Stimulated activated CD4-positive, alpha-beta T cell treated with anti-CD3 and anti-CD28 coated beads, Interleukin-4, amount 100 ng/mL, for 24 hours (primary cell): ENCODE measurements around the gene COLEC12.

Source experiments
- DNase-seq: peaks from one replicate; pipeline ENCODE4 v3.0.0-alpha.2; 2020

Gene COLEC12

GRCh38 chr18:434410-434809, 66.1 kb downstream of the COLEC12 start:
- no peak for DNase-seq

- DNase-seq: no peak
These were observed 66.5 kb downstream of the COLEC12 start for GRCh38 chr18:433960-434359.

- no peak for DNase-seq
These were observed 67.2 kb downstream of the COLEC12 start for GRCh38 chr18:433298-433697.

GRCh38 chr18:432791-433190, 67.7 kb downstream of the COLEC12 start:
- no peak for DNase-seq

GRCh38 chr18:429030-429429, 71.5 kb downstream of the COLEC12 start:
- no peak for DNase-seq

- no peak for DNase-seq
These were observed 73.5 kb downstream of the COLEC12 start for GRCh38 chr18:427005-427404.

GRCh38 chr18:425106-425745, 75.3 kb downstream of the COLEC12 start:
- no peak for DNase-seq

- DNase-seq: no peak
These were observed 75.8 kb downstream of the COLEC12 start for GRCh38 chr18:424668-425067.

- no peak for DNase-seq
These were observed 76.3 kb downstream of the COLEC12 start for GRCh38 chr18:424071-424661.

- no peak for DNase-seq
These were observed 77.5 kb downstream of the COLEC12 start for GRCh38 chr18:422966-423365.

GRCh38 chr18:421247-422155, 79.0 kb downstream of the COLEC12 start:
- no peak for DNase-seq

GRCh38 chr18:420661-421246, 79.7 kb downstream of the COLEC12 start:
- no peak for DNase-seq

GRCh38 chr18:419541-420175, 80.8 kb downstream of the COLEC12 start:
- no peak for DNase-seq

- DNase-seq: no peak
These were observed 83.0 kb downstream of the COLEC12 start for GRCh38 chr18:417495-417894.

GRCh38 chr18:416930-417329, 83.6 kb downstream of the COLEC12 start:
- no peak for DNase-seq

GRCh38 chr18:415617-416612, 84.6 kb downstream of the COLEC12 start:
- no peak for DNase-seq

GRCh38 chr18:415047-415446, 85.5 kb downstream of the COLEC12 start:
- DNase-seq: no peak

GRCh38 chr18:413233-413632, 87.3 kb downstream of the COLEC12 start:
- DNase-seq: no peak

GRCh38 chr18:410047-410455, 90.5 kb downstream of the COLEC12 start:
- no peak for DNase-seq

GRCh38 chr18:408367-408766, 92.1 kb downstream of the COLEC12 start:
- DNase-seq: no peak

- no peak for DNase-seq
These were observed 92.8 kb downstream of the COLEC12 start for GRCh38 chr18:407626-408224.
